DND-41 (cell line): Measurements from ENCODE around the gene RGS7BP.

ENCODE experiments used
- CTCF ChIP-seq: IDR thresholded peaks from 2 replicates; pipeline ENCODE4 v1.5.1; 2012; ENCODE audit warnings: borderline replicate concordance, low read length, moderate library complexity, mild to moderate bottlenecking; ENCODE audit not compliant: poor library complexity, severe bottlenecking; ENCODE audit errors: extremely low read depth
- EZH2 ChIP-seq: IDR thresholded peaks from 3 replicates; pipeline ENCODE4 v1.6.1; 2012; ENCODE audit warnings: borderline replicate concordance, low read depth, mild to moderate bottlenecking, moderate library complexity, low read length, inconsistent platforms; ENCODE audit not compliant: severe bottlenecking

- no peak for TF ChIP-seq CTCF
- TF ChIP-seq EZH2 = no peak
Observed at GRCh38 chr5:64632251-64632650, 126.4 kb downstream of the RGS7BP start.
